ENCODE data around the gene IL12B. TPM values are rescaled to one million over a fixed set of nuclear protein-coding genes. Genes with fewer than 3 reads are reported as not detected.

IL12B gene
- total RNA-seq, 1 donor from 2014 or later: not detected

GRCh38 chr5:159339460-159339859 lies 9.2 kb upstream of the IL12B start:
- H3K9me3 Mint-ChIP-seq (ENCODE audit: unreplicated experiment): peaks cover 4% of the 10 kb centered on the region
- DNase-seq (ENCODE audit: extremely low spot score, unreplicated experiment): no peak

GRCh38 chr5:159338118-159338517 lies 7.8 kb upstream of the IL12B start:
- Mint-ChIP-seq H3K27me3 (ENCODE audit: unreplicated experiment) (no peaks in the 10 kb centered on the region), H3K27ac (ENCODE audit: unreplicated experiment) (no peak overlapping the region), H3K4me3 (ENCODE audit: unreplicated experiment) (no peak overlapping the region), H3K36me3 (ENCODE audit: unreplicated experiment) (no peaks in the 10 kb centered on the region), H3K4me1 (ENCODE audit: unreplicated experiment) (peaks cover 7% of the 10 kb centered on the region), H3K9me3 (ENCODE audit: unreplicated experiment) (peaks cover 4% of the 10 kb centered on the region)
- TF ChIP-seq CTCF (IDR thresholded peaks at IDR 0.05): no peak
- no peak for DNase-seq (ENCODE audit: extremely low spot score, unreplicated experiment)

More at GRCh38 chr5:159339460-159339859, 9.2 kb upstream of the IL12B start:
- Mint-ChIP-seq H3K27me3 (ENCODE audit: unreplicated experiment) (peaks cover 3% of the 10 kb centered on the region), H3K4me3 (ENCODE audit: unreplicated experiment) (no peak overlapping the region), H3K27ac (ENCODE audit: unreplicated experiment) (no peak overlapping the region), H3K4me1 (ENCODE audit: unreplicated experiment) (peaks cover 7% of the 10 kb centered on the region), H3K36me3 (ENCODE audit: unreplicated experiment) (no peaks in the 10 kb centered on the region)
- TF ChIP-seq CTCF (IDR thresholded peaks at IDR 0.05): no peak

GRCh38 chr5:159337016-159337955 lies 7.0 kb upstream of the IL12B start:
- H3K9me3 Mint-ChIP-seq (ENCODE audit: unreplicated experiment): peaks cover 4% of the 10 kb centered on the region
- H3K4me1 Mint-ChIP-seq (ENCODE audit: unreplicated experiment): peaks cover 7% of the 10 kb centered on the region
- TF ChIP-seq CTCF (IDR thresholded peaks at IDR 0.05): no peak
- H3K36me3 Mint-ChIP-seq (ENCODE audit: unreplicated experiment): no peaks in the 10 kb centered on the region
- no peak overlapping the region for H3K27ac Mint-ChIP-seq (ENCODE audit: unreplicated experiment)
- H3K4me3 Mint-ChIP-seq (ENCODE audit: unreplicated experiment): no peak overlapping the region
- no peaks in the 10 kb centered on the region for H3K27me3 Mint-ChIP-seq (ENCODE audit: unreplicated experiment)
- no peak for DNase-seq (ENCODE audit: extremely low spot score, unreplicated experiment)

GRCh38 chr5:159336586-159336985 lies 6.3 kb upstream of the IL12B start:
- no peak for TF ChIP-seq CTCF (IDR thresholded peaks at IDR 0.05)
- Mint-ChIP-seq H3K36me3 (ENCODE audit: unreplicated experiment) (no peaks in the 10 kb centered on the region), H3K27me3 (ENCODE audit: unreplicated experiment) (no peaks in the 10 kb centered on the region), H3K4me3 (ENCODE audit: unreplicated experiment) (no peak overlapping the region), H3K9me3 (ENCODE audit: unreplicated experiment) (peaks cover 4% of the 10 kb centered on the region), H3K4me1 (ENCODE audit: unreplicated experiment) (peaks cover 10% of the 10 kb centered on the region), H3K27ac (ENCODE audit: unreplicated experiment) (no peak overlapping the region)
- DNase-seq (ENCODE audit: extremely low spot score, unreplicated experiment): no peak

- H3K27ac Mint-ChIP-seq (ENCODE audit: unreplicated experiment): no peak overlapping the region
- peaks cover 25% of the 10 kb centered on the region for H3K4me1 Mint-ChIP-seq (ENCODE audit: unreplicated experiment)
- TF ChIP-seq CTCF (IDR thresholded peaks at IDR 0.05): no peak
- H3K36me3 Mint-ChIP-seq (ENCODE audit: unreplicated experiment): no peaks in the 10 kb centered on the region
- DNase-seq (ENCODE audit: extremely low spot score, unreplicated experiment): no peak
- peaks cover 4% of the 10 kb centered on the region for H3K9me3 Mint-ChIP-seq (ENCODE audit: unreplicated experiment)
- no peak overlapping the region for H3K4me3 Mint-ChIP-seq (ENCODE audit: unreplicated experiment)
- H3K27me3 Mint-ChIP-seq (ENCODE audit: unreplicated experiment): peaks cover 8% of the 10 kb centered on the region
Measured at GRCh38 chr5:159333545-159333925, 3.2 kb upstream of the IL12B start.
